ENCODE measurements around the gene PRRG2.
A peak's percentile ranks its signal among the peaks of the same experiment; 100 is the strongest.

The PRRG2 gene

DNA sequence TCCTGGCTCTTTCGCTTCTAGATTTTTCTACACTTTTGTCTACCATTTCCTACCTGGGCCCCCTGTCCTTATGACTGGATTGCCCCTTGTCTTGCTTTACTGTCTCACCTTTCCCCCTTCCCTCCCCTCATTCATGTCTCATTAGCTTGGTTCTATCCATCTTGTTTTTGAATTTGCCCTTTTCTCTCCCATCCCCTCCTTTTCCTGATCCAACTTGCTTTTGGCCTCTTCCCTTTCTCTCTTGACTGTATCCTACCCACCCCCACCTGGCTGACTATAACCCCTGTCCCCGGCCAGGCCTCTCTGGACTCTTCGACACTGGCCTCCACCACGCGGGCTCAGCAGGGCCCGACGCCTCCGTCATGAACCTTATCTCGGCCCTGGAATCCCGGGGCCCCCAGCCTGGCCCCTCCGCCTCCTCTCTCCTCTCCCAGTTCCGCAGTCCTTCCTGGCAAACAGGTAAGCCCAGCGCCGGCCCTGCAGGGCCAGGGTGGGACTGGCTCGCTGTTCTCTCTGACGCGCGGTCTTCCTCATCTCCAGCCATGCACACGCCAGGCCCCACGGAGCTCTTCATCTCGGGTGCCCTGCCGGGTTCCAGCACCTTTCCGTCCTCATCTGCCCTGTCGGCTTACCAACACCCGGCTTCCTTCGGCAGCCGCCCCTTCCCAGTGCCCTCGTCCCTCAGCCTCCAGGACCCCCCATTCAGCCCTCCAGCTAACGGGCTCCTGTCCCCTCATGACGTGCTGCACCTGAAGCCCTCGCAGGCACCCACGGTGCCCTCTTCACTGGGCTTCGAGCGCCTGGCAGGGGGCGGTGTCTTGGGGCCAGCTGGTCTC, 13.3 kb downstream of the PRRG2 start:
- Histone ChIP-seq H3K56ac (ENCODE audit: low read length) (no peak overlapping the region), H4K5ac (ENCODE audit: low read length) (no peak overlapping the region), H2BK120ac (ENCODE audit: low read depth, low read length) (no peak overlapping the region), H3K4me3 (ENCODE audit: low read length) (no peak overlapping the region), H4K8ac (ENCODE audit: low read depth, low read length) (no peak overlapping the region), H3K23ac (ENCODE audit: low read length) (no peak overlapping the region), H3K79me2 (ENCODE audit: control insufficient read depth, insufficient read depth, low read length) (peaks cover 27% of the 10 kb centered on the region), H3K4ac (ENCODE audit: low read depth, low read length) (no peak overlapping the region), H3K18ac (ENCODE audit: low read length) (no peak overlapping the region), H2BK15ac (replicated peaks; ENCODE audit: low read depth) (no peak overlapping the region), H3K9ac (ENCODE audit: low read length) (peak overlapping the region; percentile 36), H3K36me3 (ENCODE audit: control insufficient read depth, insufficient read depth, low read length) (peaks cover 5% of the 10 kb centered on the region), H3K27ac (ENCODE audit: low read depth, low read length) (no peak overlapping the region), H3K27me3 (ENCODE audit: insufficient read depth, low read length, poor library complexity) (no peaks in the 10 kb centered on the region), H3K4me1 (ENCODE audit: control insufficient read depth, low read depth, low read length) (no peaks in the 10 kb centered on the region), H2BK5ac (ENCODE audit: low read length) (no peak overlapping the region), H2AK5ac (ENCODE audit: low read length) (no peak overlapping the region), H3K4me2 (ENCODE audit: low read length) (no peak overlapping the region), H3K79me1 (ENCODE audit: low read length) (peaks cover 10% of the 10 kb centered on the region)
- WGBS (ENCODE audit: extremely low coverage, insufficient coverage, low lambda C conversion rate) = no CpG with 5 or more reads among the region's 35 CpGs
- DNase-seq = no peak

DNA sequence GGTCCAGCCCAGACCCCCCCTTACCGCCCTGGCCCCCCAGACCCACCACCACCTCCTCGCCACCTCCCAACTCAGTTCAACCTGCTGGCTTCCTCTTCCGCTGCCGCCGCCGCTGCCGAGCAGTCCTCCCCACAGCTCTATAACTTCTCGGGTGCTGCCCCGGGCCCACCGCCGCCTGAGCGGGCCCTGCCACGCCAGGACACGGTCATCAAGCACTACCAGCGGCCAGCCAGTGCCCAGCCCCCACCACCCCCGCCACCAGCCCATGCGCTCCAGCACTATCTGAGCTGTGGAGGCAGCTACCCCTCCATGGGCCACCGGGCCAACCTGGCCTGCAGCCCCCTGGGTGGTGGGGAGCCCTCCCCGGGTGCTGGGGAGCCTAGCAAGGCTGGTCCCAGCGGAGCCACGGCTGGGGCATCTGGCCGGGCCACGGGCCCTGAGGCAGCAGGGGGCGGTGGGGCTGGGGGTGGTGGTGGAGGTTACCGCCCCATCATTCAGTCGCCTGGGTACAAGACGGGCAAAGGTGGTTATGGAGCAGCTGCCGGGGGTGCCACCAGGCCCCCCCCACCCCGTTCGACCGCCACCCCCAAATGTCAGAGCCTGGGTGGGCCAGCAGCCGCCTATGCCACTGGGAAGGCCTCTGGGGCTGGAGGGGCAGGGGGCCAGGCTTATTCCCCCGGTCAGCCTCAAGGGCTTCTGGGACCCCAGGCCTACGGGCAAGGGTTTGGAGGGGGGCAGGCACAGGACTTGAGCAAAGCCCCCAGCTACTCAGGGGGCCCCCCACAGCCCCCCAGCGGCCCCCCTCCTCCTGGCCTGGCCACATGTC, 14.1 kb downstream of the PRRG2 start:
- H3K79me1 ChIP-seq (ENCODE audit: low read length) = peaks cover 13% of the 10 kb centered on the region
- no peak overlapping the region for H2AK5ac ChIP-seq (ENCODE audit: low read length)
- no peak overlapping the region for H3K4me2 ChIP-seq (ENCODE audit: low read length)
- H3K27me3 ChIP-seq (ENCODE audit: insufficient read depth, low read length, poor library complexity) = no peaks in the 10 kb centered on the region
- H3K9ac ChIP-seq (ENCODE audit: low read length) = no peak overlapping the region
- H3K36me3 ChIP-seq (ENCODE audit: control insufficient read depth, insufficient read depth, low read length) = peaks cover 8% of the 10 kb centered on the region
- no peak overlapping the region for H3K27ac ChIP-seq (ENCODE audit: low read depth, low read length)
- DNase-seq = no peak
- no peak overlapping the region for H2BK15ac ChIP-seq (replicated peaks; ENCODE audit: low read depth)
- peaks cover 27% of the 10 kb centered on the region for H3K79me2 ChIP-seq (ENCODE audit: control insufficient read depth, insufficient read depth, low read length)
- no peaks in the 10 kb centered on the region for H3K4me1 ChIP-seq (ENCODE audit: control insufficient read depth, low read depth, low read length)
- no peak overlapping the region for H3K23ac ChIP-seq (ENCODE audit: low read length)
- H3K4ac ChIP-seq (ENCODE audit: low read depth, low read length) = no peak overlapping the region
- H4K8ac ChIP-seq (ENCODE audit: low read depth, low read length) = no peak overlapping the region
- H3K4me3 ChIP-seq (ENCODE audit: low read length) = no peak overlapping the region
- no peak overlapping the region for H3K56ac ChIP-seq (ENCODE audit: low read length)
- no peak overlapping the region for H4K5ac ChIP-seq (ENCODE audit: low read length)
- H3K18ac ChIP-seq (ENCODE audit: low read length) = no peak overlapping the region
- no peak overlapping the region for H2BK5ac ChIP-seq (ENCODE audit: low read length)
- no CpG with 5 or more reads among the region's 35 CpGs for WGBS (ENCODE audit: extremely low coverage, insufficient coverage, low lambda C conversion rate)
- H2BK120ac ChIP-seq (ENCODE audit: low read depth, low read length) = no peak overlapping the region

DNA sequence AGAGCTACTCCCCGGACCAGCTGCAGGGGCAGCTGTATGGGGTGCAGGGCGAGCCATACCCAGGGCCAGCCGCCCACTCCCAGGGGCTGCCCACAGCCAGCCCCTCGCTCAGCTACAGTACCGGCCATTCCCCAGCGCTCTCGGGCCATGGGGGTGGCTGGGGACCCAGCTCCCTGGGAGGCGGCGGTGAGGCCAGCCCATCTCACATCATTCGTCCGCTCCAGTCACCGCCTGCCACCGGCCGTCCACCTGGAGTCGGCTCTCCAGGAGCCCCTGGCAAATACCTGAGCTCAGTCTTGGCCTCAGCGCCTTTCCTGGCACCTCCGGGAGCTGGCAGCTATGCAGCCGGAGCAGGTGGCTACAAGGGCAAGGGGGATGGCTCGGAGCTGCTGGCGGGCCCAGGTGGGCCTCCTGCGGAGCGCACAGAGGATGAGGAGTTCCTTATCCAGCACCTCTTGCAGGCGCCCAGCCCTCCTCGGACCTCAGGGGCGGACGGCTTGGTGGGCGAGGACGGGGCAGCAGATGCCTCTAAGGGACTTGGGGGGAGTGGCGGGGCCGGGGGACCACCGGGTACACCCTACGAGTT, 14.8 kb downstream of the PRRG2 start:
- H2BK15ac ChIP-seq (replicated peaks; ENCODE audit: low read depth) = no peak overlapping the region
- H4K8ac ChIP-seq (ENCODE audit: low read depth, low read length) = no peak overlapping the region
- H3K9ac ChIP-seq (ENCODE audit: low read length) = no peak overlapping the region
- H3K4me3 ChIP-seq (ENCODE audit: low read length) = no peak overlapping the region
- H2AK5ac ChIP-seq (ENCODE audit: low read length) = no peak overlapping the region
- H3K56ac ChIP-seq (ENCODE audit: low read length) = no peak overlapping the region
- H3K27me3 ChIP-seq (ENCODE audit: insufficient read depth, low read length, poor library complexity) = no peaks in the 10 kb centered on the region
- H3K79me1 ChIP-seq (ENCODE audit: low read length) = peaks cover 13% of the 10 kb centered on the region
- no peak overlapping the region for H3K18ac ChIP-seq (ENCODE audit: low read length)
- H3K27ac ChIP-seq (ENCODE audit: low read depth, low read length) = no peak overlapping the region
- H4K5ac ChIP-seq (ENCODE audit: low read length) = no peak overlapping the region
- no peak overlapping the region for H3K23ac ChIP-seq (ENCODE audit: low read length)
- no CpG with 5 or more reads among the region's 32 CpGs for WGBS (ENCODE audit: extremely low coverage, insufficient coverage, low lambda C conversion rate)
- H3K36me3 ChIP-seq (ENCODE audit: control insufficient read depth, insufficient read depth, low read length) = peaks cover 10% of the 10 kb centered on the region
- H3K4ac ChIP-seq (ENCODE audit: low read depth, low read length) = no peak overlapping the region
- DNase-seq = no peak
- no peak overlapping the region for H3K4me2 ChIP-seq (ENCODE audit: low read length)
- H2BK5ac ChIP-seq (ENCODE audit: low read length) = no peak overlapping the region
- H3K79me2 ChIP-seq (ENCODE audit: control insufficient read depth, insufficient read depth, low read length) = peaks cover 26% of the 10 kb centered on the region
- no peak overlapping the region for H2BK120ac ChIP-seq (ENCODE audit: low read depth, low read length)
- H3K4me1 ChIP-seq (ENCODE audit: control insufficient read depth, low read depth, low read length) = no peaks in the 10 kb centered on the region

DNA sequence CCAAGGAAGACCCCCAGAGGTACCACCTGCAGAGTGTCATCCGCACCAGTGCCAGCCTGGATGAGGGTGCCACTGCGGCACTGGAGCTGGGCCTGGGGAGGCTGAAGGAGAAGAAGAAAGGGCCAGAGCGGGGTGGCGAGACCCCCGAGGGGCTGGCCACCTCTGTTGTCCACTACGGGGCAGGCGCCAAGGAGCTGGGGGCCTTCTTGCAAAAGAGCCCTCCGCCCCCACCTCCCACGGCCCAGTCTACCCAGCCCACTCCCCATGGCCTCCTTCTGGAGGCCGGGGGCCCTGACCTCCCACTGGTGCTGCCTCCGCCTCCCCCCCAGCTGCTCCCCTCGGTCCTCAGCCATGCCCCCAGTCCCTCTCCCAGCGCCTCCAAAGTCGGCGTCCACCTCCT, 15.3 kb downstream of the PRRG2 start:
- Histone ChIP-seq H3K36me3 (ENCODE audit: control insufficient read depth, insufficient read depth, low read length) (peaks cover 12% of the 10 kb centered on the region), H3K27ac (ENCODE audit: low read depth, low read length) (no peak overlapping the region), H3K9ac (ENCODE audit: low read length) (no peak overlapping the region), H4K5ac (ENCODE audit: low read length) (no peak overlapping the region), H3K79me1 (ENCODE audit: low read length) (peaks cover 15% of the 10 kb centered on the region), H3K56ac (ENCODE audit: low read length) (no peak overlapping the region), H3K4ac (ENCODE audit: low read depth, low read length) (no peak overlapping the region), H3K23ac (ENCODE audit: low read length) (no peak overlapping the region), H2BK5ac (ENCODE audit: low read length) (no peak overlapping the region), H4K8ac (ENCODE audit: low read depth, low read length) (no peak overlapping the region), H3K27me3 (ENCODE audit: insufficient read depth, low read length, poor library complexity) (no peaks in the 10 kb centered on the region), H3K79me2 (ENCODE audit: control insufficient read depth, insufficient read depth, low read length) (peaks cover 29% of the 10 kb centered on the region), H3K4me3 (ENCODE audit: low read length) (no peak overlapping the region), H3K18ac (ENCODE audit: low read length) (no peak overlapping the region), H3K4me2 (ENCODE audit: low read length) (no peak overlapping the region), H3K4me1 (ENCODE audit: control insufficient read depth, low read depth, low read length) (no peaks in the 10 kb centered on the region), H2AK5ac (ENCODE audit: low read length) (no peak overlapping the region), H2BK15ac (replicated peaks; ENCODE audit: low read depth) (no peak overlapping the region), H2BK120ac (ENCODE audit: low read depth, low read length) (no peak overlapping the region)
- no peak for DNase-seq
- WGBS (ENCODE audit: extremely low coverage, insufficient coverage, low lambda C conversion rate) = no CpG with 5 or more reads among the region's 15 CpGs

DNA sequence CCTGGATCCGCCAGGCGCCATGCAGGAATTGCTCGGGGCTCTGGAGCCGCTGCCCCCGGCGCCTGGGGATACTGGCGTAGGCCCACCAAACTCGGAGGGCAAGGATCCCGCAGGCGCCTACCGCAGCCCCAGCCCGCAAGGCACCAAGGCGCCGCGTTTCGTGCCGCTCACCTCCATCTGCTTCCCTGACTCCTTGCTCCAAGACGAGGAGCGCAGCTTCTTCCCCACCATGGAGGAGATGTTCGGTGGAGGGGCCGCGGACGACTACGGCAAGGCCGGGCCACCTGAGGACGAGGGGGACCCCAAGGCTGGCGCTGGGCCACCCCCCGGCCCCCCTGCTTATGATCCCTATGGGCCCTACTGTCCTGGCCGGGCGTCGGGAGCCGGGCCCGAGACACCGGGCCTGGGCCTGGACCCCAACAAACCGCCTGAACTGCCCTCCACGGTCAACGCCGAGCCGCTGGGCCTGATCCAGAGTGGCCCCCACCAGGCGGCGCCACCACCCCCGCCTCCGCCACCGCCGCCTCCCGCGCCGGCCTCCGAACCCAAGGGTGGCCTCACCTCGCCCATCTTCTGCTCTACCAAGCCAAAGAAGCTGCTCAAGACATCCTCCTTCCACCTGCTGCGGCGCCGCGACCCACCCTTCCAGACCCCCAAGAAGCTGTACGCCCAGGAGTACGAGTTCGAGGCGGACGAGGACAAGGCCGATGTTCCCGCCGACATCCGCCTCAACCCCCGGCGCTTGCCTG, 16.0 kb downstream of the PRRG2 start:
- no peak overlapping the region for H3K4me3 ChIP-seq (ENCODE audit: low read length)
- H3K4ac ChIP-seq (ENCODE audit: low read depth, low read length) = no peak overlapping the region
- H4K8ac ChIP-seq (ENCODE audit: low read depth, low read length) = no peak overlapping the region
- H3K36me3 ChIP-seq (ENCODE audit: control insufficient read depth, insufficient read depth, low read length) = peaks cover 17% of the 10 kb centered on the region
- no peak overlapping the region for H4K5ac ChIP-seq (ENCODE audit: low read length)
- H3K27ac ChIP-seq (ENCODE audit: low read depth, low read length) = no peak overlapping the region
- H3K4me2 ChIP-seq (ENCODE audit: low read length) = no peak overlapping the region
- H2BK5ac ChIP-seq (ENCODE audit: low read length) = no peak overlapping the region
- H3K23ac ChIP-seq (ENCODE audit: low read length) = no peak overlapping the region
- peaks cover 28% of the 10 kb centered on the region for H3K79me2 ChIP-seq (ENCODE audit: control insufficient read depth, insufficient read depth, low read length)
- H3K79me1 ChIP-seq (ENCODE audit: low read length) = peaks cover 15% of the 10 kb centered on the region
- H3K18ac ChIP-seq (ENCODE audit: low read length) = no peak overlapping the region
- no peaks in the 10 kb centered on the region for H3K4me1 ChIP-seq (ENCODE audit: control insufficient read depth, low read depth, low read length)
- no peak for DNase-seq
- WGBS (ENCODE audit: extremely low coverage, insufficient coverage, low lambda C conversion rate) = no CpG with 5 or more reads among the region's 65 CpGs
- no peaks in the 10 kb centered on the region for H3K27me3 ChIP-seq (ENCODE audit: insufficient read depth, low read length, poor library complexity)
- no peak overlapping the region for H3K56ac ChIP-seq (ENCODE audit: low read length)
- no peak overlapping the region for H2BK120ac ChIP-seq (ENCODE audit: low read depth, low read length)
- H2AK5ac ChIP-seq (ENCODE audit: low read length) = no peak overlapping the region
- H3K9ac ChIP-seq (ENCODE audit: low read length) = no peak overlapping the region
- no peak overlapping the region for H2BK15ac ChIP-seq (replicated peaks; ENCODE audit: low read depth)
